Middle frontal gyrus (tissue), 1 donor: ENCODE measurements around the gene COMMD4.
"Not testable (repeated sequence)": the region's sequence is repeated elsewhere in the genome, so short reads cannot be mapped to it uniquely, and the experiment has no call there.

Source experiments
- DNase-seq: peaks from one replicate; pipeline ENCODE4 v3.0.0-alpha.2; 2015; ENCODE audit warnings: low spot score; ENCODE audit errors: extremely low spot score

COMMD4 gene

GRCh38 chr15:75332093-75332492 is 3.8 kb upstream of the COMMD4 start:
- DNase-seq, result not testable (repeated sequence)

DNA sequence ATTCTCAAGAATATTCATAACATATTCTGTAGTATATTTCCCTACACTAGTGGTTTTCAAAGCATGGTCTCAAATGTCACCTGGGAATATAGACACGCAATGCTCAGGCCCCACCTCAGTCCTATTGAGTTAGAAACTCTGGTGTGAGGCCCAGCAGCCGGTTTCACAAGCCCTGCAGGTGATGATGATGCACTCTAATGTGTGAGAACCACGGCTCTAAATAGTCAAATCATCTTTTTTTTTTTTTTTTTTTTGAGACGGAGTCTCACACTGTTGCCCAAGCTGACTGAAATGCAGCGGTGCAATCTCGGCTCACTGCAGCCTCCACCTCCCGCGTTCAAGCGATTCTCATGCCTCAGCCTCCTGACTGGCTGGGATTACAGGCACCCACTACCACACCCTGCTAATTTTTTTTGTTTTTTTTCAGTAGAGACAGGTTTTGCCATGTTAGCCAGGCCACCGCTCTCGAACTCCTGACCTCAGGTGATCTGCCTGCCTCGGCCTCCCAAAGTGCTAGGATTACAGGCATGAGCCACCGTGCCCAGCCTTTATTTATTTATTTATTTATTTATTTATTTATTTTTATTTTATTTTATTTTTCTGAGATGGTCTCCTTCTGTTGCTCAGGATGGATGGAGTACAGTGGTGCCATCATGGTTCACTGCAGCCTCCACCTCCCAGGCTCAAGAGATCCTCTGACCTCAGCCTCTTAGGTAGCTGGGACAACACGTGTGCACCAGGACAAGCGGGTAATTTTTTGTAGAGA is 2.0 kb upstream of the COMMD4 start:
- not testable (repeated sequence) for DNase-seq

GRCh38 chr15:75335313-75335704 is 554 bp upstream of the COMMD4 start:
- DNase-seq, result no peak

DNA sequence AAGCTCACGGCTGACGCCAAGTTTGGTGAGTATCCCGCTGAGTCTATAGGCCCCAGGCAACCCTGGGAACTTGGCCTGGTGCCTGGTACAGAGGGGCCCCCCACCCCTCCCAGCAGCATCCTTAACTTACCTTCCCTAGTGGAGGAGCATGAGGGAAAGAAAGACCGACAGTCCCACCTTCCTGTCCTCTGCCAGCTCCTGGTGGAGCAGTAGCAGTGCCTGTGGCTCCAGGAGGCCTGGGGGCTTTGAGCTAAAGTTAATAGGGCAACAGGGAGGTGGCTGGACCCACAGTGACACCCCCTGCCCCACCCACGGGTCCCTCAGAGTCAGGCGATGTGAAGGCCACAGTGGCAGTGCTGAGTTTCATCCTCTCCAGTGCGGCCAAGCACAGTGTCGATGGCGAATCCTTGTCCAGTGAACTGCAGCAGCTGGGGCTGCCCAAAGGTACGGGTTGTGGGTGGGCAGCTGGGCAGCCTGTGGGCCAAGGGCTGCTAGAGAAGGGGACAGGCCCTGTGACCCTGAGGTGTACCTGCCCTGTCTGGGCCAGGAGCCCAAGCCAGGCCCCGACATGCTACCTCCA is 2.9 kb downstream of the COMMD4 start:
- no peak for DNase-seq

DNA sequence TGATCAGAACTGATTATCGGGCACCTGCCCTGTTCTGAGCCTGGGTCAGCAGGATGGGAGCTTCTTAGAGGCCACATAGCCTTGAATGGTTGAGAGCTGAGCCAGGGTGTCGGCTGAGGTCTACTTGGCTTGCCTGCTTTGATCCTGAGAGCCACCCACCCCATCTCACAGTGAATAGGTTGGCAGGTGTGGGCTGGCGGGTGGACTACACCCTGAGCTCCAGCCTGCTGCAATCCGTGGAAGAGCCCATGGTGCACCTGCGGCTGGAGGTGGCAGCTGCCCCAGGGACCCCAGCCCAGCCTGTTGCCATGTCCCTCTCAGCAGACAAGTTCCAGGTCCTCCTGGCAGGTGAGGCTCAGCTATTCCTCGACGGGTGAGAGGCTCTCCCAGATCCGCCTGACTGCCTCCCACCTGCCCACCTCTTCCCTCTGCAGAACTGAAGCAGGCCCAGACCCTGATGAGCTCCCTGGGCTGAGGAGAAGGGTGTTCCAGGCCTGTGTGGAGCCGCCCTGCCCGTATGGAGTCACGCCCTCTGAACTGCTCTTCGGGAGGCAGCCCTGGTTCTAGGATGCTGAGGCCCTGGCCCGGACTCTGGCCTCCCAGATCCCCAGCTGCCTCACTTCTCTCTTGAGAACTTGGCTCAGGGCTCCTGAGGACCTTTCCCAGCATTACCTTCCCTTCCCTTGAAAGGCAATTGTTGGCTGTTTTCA is 3.8 kb downstream of the COMMD4 start:
- no peak for DNase-seq

DNA sequence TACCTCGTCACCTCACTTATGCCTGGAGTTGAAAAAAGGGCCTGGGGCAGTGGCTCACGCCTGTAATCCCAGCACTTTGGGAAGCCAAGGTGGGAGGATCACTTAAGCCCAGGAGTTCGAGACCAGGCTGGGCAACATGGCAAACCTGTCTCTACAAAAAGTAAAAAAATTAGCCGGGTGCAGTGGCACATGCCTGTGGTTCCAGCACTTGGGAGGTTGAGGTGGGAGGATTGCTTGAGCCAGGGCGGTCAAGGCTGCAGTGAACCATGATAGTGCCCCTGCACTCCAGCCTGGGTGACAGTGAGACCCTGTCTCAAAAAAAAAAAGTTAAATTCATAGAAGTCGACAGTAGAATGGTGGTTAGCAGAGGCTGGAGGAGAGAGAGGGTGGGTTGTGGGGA is 6.4 kb downstream of the COMMD4 start:
- no peak for DNase-seq

DNA sequence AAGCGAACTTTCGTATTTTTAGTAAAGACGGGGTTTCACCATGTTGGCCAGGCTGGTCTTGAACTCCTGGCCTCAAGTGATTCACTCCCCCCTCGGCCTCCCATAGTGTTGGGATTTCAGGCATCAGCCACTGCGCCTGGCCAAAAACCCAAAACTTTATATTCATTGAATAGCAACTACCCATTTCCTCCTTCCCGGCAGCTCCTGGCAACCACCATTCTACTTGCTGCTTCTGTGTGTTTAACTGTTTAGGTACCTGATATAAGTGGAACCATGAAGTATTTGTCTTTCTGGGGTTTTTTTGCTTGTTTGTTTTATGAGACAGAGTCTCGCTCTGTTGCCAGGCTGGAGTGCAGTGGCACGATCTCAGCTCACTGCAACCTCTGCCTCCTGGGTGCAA is 8.1 kb downstream of the COMMD4 start:
- not testable (repeated sequence) for DNase-seq

DNA sequence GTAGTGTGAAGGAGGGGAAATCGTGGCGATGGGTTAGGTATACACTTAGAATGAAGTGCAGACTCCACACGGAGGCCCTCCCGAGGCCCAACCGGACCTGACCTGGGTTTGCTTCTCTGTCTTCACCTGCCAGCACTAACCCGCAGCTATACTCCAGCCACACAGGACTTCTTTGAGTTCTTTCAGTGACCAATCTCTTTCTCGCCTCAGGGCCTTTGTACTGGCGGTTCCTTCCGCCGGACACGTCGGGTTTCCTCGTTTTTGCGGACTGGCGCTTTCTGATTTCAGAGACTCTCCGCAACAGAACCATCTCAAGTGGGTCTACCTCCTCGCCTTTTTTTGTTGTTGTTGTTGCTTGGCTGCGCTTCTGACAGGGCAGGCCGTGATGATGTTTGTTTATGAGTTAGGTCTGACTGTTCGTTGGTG is 10.9 kb downstream of the COMMD4 start, which contains the start of gene NEIL1:
TSS of gene NEIL1 (plus strand) at position 244 of the 426 bp plus-strand sequence. CDS start 1,867 bp downstream, outside the sequence.
- DNase-seq, result no peak

- no peak for DNase-seq
Measured at GRCh38 chr15:75347222-75348033, 11.6 kb downstream of the COMMD4 start.

DNA sequence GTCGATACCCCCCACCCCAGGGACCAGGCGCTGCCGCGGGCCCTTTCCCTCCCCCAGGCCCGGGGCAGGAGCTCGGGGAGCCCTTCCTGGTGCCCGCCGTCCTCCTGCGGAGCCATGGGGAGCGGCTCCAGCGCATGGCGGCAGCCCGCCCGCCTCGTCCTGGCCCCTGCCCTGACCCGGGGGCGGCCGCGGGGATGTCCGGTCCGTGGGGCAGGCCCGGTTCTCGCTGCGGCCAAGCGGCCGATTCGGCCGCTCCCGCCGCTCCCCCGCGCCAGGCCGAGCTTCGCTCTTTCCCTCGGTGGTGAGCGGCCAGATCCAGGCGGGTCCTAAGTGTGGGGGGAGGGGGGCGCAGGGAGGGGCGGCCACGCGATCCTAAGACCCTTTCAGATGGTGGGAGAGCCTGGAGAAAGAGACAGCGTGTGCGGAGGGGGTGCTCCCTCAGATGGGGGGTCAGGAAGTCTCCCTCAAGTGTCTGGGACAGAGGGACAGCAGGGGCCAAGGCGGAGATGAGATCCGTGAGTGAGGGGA is 12.2 kb downstream of the COMMD4 start:
- no peak for DNase-seq

DNA sequence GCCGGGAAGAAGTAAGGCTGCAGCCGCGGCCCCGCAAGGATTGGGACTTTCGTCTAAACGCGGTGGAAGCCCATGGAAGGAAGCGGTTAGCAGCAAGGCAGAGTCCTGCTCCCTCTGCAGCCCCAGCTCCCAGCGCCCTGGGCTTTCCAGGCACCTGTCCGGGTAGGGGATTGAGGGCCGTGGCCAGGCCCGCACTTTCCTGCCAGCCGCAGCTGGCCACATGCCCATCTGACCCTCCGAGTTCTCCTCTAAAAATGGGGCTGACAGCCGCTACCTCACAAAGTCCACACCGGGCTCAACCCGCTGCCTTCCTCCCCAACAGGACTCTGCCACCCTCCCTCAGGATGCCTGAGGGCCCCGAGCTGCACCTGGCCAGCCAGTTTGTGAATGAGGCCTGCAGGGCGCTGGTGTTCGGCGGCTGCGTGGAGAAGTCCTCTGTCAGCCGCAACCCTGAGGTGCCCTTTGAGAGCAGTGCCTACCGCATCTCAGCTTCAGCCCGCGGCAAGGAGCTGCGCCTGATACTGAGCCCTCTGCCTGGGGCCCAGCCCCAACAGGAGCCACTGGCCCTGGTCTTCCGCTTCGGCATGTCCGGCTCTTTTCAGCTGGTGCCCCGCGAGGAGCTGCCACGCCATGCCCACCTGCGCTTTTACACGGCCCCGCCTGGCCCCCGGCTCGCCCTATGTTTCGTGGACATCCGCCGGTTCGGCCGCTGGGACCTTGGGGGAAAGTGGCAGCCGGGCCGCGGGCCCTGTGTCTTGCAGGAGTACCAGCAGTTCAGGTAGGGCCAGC is 12.9 kb downstream of the COMMD4 start:
- DNase-seq, result no peak

DNA sequence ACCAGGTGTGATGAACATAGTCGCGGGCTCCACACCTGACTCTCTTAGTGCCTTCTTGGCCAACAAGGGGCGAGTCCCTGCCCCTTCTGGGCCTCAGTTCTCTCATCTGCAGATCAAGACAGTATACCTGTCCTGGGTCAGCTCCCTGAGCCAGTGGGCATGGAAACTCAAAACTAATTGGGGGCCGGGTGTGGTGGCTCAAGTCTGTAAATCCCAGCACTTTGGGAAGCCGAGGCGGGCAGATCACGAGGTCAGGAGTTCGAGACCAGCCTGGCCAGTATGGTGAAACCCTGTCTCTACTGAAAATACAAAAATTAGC is 13.4 kb downstream of the COMMD4 start:
- DNase-seq, result not testable (repeated sequence)

GRCh38 chr15:75349851-75350588 is 14.2 kb downstream of the COMMD4 start:
- no peak for DNase-seq

- DNase-seq, result no peak
Measured at GRCh38 chr15:75350601-75351361, 14.9 kb downstream of the COMMD4 start.

GRCh38 chr15:75352186-75353080 is 16.6 kb downstream of the COMMD4 start:
- no peak for DNase-seq

- no peak for DNase-seq
Measured at GRCh38 chr15:75353604-75354003, 17.7 kb downstream of the COMMD4 start.

- DNase-seq, result no peak
Measured at GRCh38 chr15:75354454-75354853, 18.6 kb downstream of the COMMD4 start.

GRCh38 chr15:75355369-75355768 is 19.5 kb downstream of the COMMD4 start:
- no peak for DNase-seq
